Keratinocyte (primary cell): ENCODE data around the gene RGS2. TPM values are rescaled to one million over a fixed set of nuclear protein-coding genes. Genes with fewer than 3 reads are reported as not detected.

Source experiments
- DNase-seq: peaks from one replicate; pipeline ENCODE4 v3.0.0-alpha.2; 2011; ENCODE audit warnings: low read depth, missing footprints, low spot score
- FAIRE-seq: peaks from 2 replicates; lab custom pipeline; 2011; peaks lifted over from hg19 to GRCh38; lab: Jason Lieb, UNC
- H2AFZ ChIP-seq: 2 replicates; pipeline ENCODE4 v1.6.0; 2012; ENCODE audit warnings: low read length, control low read depth, inconsistent platforms; ENCODE audit not compliant: control insufficient read depth
- H3K27ac ChIP-seq: 2 replicates; pipeline ENCODE4 v1.5.1; 2011; ENCODE audit warnings: low read length; ENCODE audit not compliant: control insufficient read depth, insufficient read depth
- H3K27me3 ChIP-seq: 3 replicates; pipeline ENCODE4 v1.6.0; 2011; ENCODE audit warnings: low read length; ENCODE audit not compliant: control insufficient read depth, insufficient read depth; ENCODE audit errors: extremely low read depth
- H3K36me3 ChIP-seq, 2 experiments: 2 replicates in 1 of 2; 3 replicates in 1 of 2; pipeline ENCODE4 v1.5.1; 2011; ENCODE audit warnings: low read length in 2 of 2, mild to moderate bottlenecking in 1 of 2; ENCODE audit not compliant: control insufficient read depth in 2 of 2, insufficient read depth in 2 of 2; ENCODE audit errors: extremely low read depth in 1 of 2
- H3K4me1 ChIP-seq: 3 replicates; pipeline ENCODE4 v1.5.1; 2011; ENCODE audit warnings: low read length; ENCODE audit not compliant: control insufficient read depth, insufficient read depth; ENCODE audit errors: extremely low read depth
- H3K4me2 ChIP-seq: 3 replicates; pipeline ENCODE4 v1.6.0; 2011; ENCODE audit warnings: low read depth, low read length; ENCODE audit not compliant: control insufficient read depth, insufficient read depth; ENCODE audit errors: extremely low read depth
- H3K4me3 ChIP-seq, 3 experiments: fragments of 200-600 bp in 1 of 3; sonication (generic) in 1 of 3; 2 replicates in 2 of 3; 3 replicates in 1 of 3; pipeline ENCODE4 v1.5.1; 2011 to 2016; ENCODE audit warnings: low read length in 3 of 3, mild to moderate bottlenecking in 3 of 3, control low read depth in 2 of 3, inconsistent platforms in 1 of 3, low read depth in 1 of 3, mixed read lengths in 1 of 3, mixed run types in 1 of 3, moderate library complexity in 1 of 3; ENCODE audit not compliant: control insufficient read depth in 2 of 3, insufficient read depth in 2 of 3; ENCODE audit errors: extremely low read depth in 1 of 3
- H3K79me2 ChIP-seq: 2 replicates; pipeline ENCODE4 v1.6.0; 2012; ENCODE audit warnings: low read length; ENCODE audit not compliant: control insufficient read depth, insufficient read depth
- H3K9ac ChIP-seq: 3 replicates; pipeline ENCODE4 v1.6.0; 2011; ENCODE audit warnings: low read length; ENCODE audit not compliant: control insufficient read depth, insufficient read depth; ENCODE audit errors: extremely low read depth
- H3K9me1 ChIP-seq: 3 replicates; pipeline ENCODE4 v1.6.0; 2011; ENCODE audit warnings: low read length; ENCODE audit not compliant: control insufficient read depth, insufficient read depth; ENCODE audit errors: extremely low read depth
- H3K9me3 ChIP-seq: 2 replicates; pipeline ENCODE4 v1.5.1; 2012; ENCODE audit warnings: low read depth, low read length; ENCODE audit not compliant: control insufficient read depth
- H4K20me1 ChIP-seq: 3 replicates; pipeline ENCODE4 v1.6.0; 2011; ENCODE audit warnings: low read length; ENCODE audit not compliant: control insufficient read depth, insufficient read depth; ENCODE audit errors: extremely low read depth
- EZH2 ChIP-seq: IDR thresholded peaks from one replicate; pipeline ENCODE4 v1.6.1; 2012; ENCODE audit warnings: inconsistent platforms, mild to moderate bottlenecking, low read length, moderate library complexity
- dilution Hi-C: fragments of 300-500 bp; cut with MboI; formaldehyde crosslinking; loops from one replicate; pipeline ENCODE4 v1.7.0; 2020; ENCODE audit warnings: low sequenced_read_pairs; ENCODE audit not compliant: extremely low pct_ligation_motif_present
- polyA plus RNA-seq, 5 experiments: library from polyadenylated mRNA; depleted of rRNA in 3 of 5; stranded (reverse) in 3 of 5; stranded (forward) in 1 of 5; unstranded in 1 of 5; fragments of >200 nt; gene quantifications; 1 replicate in 1 of 5; 2 replicates in 3 of 5; 3 replicates in 1 of 5; pipeline versions ENCODE4 v1.2.1 to v1.2.3, GENCODE V29; 2011 to 2012; ENCODE audit warnings: missing spikeins in 2 of 5, low read depth in 1 of 5, low replicate concordance in 1 of 5
- TF ChIP-seq, protein P1 (sequence below), 3 experiments: IDR thresholded peaks in 1 of 3; conservative IDR thresholded peaks in 1 of 3; optimal IDR thresholded peaks in 1 of 3; 2 replicates in 2 of 3; 3 replicates in 1 of 3; pipeline versions ENCODE3 to v1.5.1; 2011; ENCODE audit warnings: low read length in 3 of 3, mild to moderate bottlenecking in 3 of 3, moderate library complexity in 2 of 3, control low read depth in 1 of 3, inconsistent platforms in 1 of 3; ENCODE audit not compliant: insufficient read depth in 2 of 3; ENCODE audit errors: extremely low read depth in 1 of 3

The RGS2 gene
- polyA plus RNA-seq, 1 donor (not counting 4 experiments of a cell fraction or from before 2014, with no cell fraction given), result 128 TPM

DNA sequence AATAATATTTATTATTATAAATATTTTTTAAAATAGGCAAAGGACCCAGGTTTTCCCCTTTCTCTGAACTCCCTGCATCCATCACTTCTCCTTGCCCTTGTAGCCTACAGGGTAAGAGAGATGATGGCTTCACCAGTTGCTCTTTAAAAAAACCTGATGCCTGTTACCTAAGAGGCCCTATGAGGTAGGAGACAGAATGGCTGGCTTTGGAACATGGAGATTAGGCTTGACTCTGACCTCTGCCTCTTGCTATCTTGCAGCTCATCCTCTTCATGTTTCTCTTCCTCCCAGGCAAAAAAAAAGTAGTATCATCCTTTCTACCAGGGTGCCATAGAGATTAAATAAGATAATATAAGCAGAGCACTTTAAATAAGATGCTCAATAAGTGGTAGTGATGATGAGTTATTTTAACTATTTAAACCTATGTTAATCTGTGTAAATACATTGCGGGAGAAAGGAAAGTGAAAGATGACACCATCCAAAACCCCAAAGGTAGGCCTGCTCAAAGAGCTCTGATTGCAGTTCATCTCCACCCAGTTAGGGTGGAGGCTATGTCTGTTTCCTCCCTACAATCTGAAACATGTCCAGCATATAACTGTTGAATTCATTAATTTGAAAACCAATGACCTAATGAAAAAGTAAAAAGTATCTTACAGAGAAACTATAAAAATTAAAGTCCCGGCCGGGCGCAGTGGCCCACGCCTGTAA, 51.8 kb downstream of the RGS2 start:
- Histone ChIP-seq H3K4me1 (peaks cover 7% of the 10 kb centered on the region), H4K20me1 (no peaks in the 10 kb centered on the region), H3K36me3 (no peaks in the 10 kb centered on the region), H2AFZ (peak overlapping the region; percentile 40), H3K27ac (no peak overlapping the region), H3K79me2 (no peaks in the 10 kb centered on the region), H3K4me3 (no peak overlapping the region), H3K4me2 (no peak overlapping the region), H3K9ac (no peak overlapping the region), H3K27me3 (no peaks in the 10 kb centered on the region), H3K9me3 (no peaks in the 10 kb centered on the region), H3K9me1 (no peaks in the 10 kb centered on the region)
- no peak for DNase-seq
- dilution Hi-C loops, result no loop called here
- FAIRE-seq, result no peak
- TF ChIP-seq EZH2, result no peak
- TF ChIP-seq, protein P1, sequence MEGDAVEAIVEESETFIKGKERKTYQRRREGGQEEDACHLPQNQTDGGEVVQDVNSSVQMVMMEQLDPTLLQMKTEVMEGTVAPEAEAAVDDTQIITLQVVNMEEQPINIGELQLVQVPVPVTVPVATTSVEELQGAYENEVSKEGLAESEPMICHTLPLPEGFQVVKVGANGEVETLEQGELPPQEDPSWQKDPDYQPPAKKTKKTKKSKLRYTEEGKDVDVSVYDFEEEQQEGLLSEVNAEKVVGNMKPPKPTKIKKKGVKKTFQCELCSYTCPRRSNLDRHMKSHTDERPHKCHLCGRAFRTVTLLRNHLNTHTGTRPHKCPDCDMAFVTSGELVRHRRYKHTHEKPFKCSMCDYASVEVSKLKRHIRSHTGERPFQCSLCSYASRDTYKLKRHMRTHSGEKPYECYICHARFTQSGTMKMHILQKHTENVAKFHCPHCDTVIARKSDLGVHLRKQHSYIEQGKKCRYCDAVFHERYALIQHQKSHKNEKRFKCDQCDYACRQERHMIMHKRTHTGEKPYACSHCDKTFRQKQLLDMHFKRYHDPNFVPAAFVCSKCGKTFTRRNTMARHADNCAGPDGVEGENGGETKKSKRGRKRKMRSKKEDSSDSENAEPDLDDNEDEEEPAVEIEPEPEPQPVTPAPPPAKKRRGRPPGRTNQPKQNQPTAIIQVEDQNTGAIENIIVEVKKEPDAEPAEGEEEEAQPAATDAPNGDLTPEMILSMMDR (optimal IDR thresholded peaks at IDR 0.05 in 1 of 3, IDR thresholded peaks at IDR 0.05 in 1 of 3, conservative IDR thresholded peaks at IDR 0.05 in 1 of 3; ENCODE audit: extremely low read depth in 1 of 3, insufficient read depth in 2 of 3, low read length in 3 of 3), result no peak

DNA sequence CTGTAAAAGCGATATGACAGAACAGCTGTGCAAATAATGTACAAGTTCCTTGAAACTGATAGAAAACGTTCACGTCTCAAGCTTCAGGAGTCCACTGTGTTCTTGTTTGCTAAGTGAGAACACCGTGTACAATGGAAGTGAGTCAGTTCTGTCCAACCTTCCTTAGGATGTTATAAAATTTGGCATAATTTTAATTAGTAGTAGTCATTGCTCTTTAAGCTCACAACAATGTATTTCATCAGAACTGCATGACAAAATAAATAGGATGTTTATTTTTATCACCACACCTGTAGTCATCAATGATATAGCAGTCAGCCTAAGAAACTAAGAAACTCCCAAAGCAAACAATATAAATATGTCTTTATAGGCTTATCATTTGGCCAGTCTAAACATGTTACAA, 53.0 kb downstream of the RGS2 start:
- Histone ChIP-seq H3K4me1 (peaks cover 7% of the 10 kb centered on the region), H3K9me3 (no peaks in the 10 kb centered on the region), H2AFZ (no peak overlapping the region), H3K9ac (no peak overlapping the region), H3K79me2 (no peaks in the 10 kb centered on the region), H3K27me3 (no peaks in the 10 kb centered on the region), H4K20me1 (no peaks in the 10 kb centered on the region), H3K4me2 (no peak overlapping the region), H3K9me1 (no peaks in the 10 kb centered on the region), H3K36me3 (no peaks in the 10 kb centered on the region), H3K4me3 (no peak overlapping the region), H3K27ac (no peak overlapping the region)
- no peak for TF ChIP-seq EZH2
- TF ChIP-seq, protein P1 (optimal IDR thresholded peaks at IDR 0.05 in 1 of 3, IDR thresholded peaks at IDR 0.05 in 1 of 3, conservative IDR thresholded peaks at IDR 0.05 in 1 of 3; ENCODE audit: extremely low read depth in 1 of 3, insufficient read depth in 2 of 3, low read length in 3 of 3), result no peak
- FAIRE-seq (peak; percentile 66), DNase-seq (no peak)
- dilution Hi-C loops, result no loop called here

Other genes with a start within 250 kb of the RGS2 start
- gene RGS1, start 233.3 kb upstream of the RGS2 start, polyA plus RNA-seq, result 0.05 to 0.19 TPM in 2 of 3 replicates, not detected in the other
- not detected in 3 replicates for gene RGS13, start 172.9 kb upstream of the RGS2 start, polyA plus RNA-seq